ENCODE measurements around the gene CNTNAP4.

CNTNAP4 gene

DNA sequence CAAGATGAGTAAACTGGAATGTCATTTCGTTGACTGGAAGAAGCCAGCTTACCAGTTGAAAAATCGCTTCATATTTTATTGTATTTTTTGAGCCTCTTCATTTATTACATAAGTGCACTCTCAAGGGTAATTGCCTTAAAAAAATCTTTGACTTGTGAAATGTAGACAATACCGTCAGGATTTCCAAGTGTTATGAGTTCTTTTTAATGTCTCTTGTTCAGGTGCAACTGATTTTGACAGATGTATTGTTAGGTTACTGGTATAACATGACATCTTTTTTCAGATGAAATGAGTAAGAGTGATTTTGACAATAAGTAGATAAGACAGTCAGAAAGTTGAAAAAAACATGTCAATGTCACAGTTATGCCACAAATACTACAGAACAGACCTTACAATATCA is 169.1 kb downstream of the CNTNAP4 start:
- TF ChIP-seq JUND (IDR thresholded peaks at IDR 0.05; ENCODE audit: low read depth) = no peak
- in situ Hi-C loops (cut with HindIII; ENCODE audit: low pct_unique_long_range_greater_than_20kb, low sequenced_read_pairs) = no loop called here

GRCh38 chr16:76450890-76451289 is 173.7 kb downstream of the CNTNAP4 start:
- in situ Hi-C loops (cut with HindIII; ENCODE audit: low pct_unique_long_range_greater_than_20kb, low sequenced_read_pairs) = no loop called here
- TF ChIP-seq JUND (IDR thresholded peaks at IDR 0.05; ENCODE audit: low read depth) = no peak
- DNase-seq (ENCODE audit: low read depth in 1 of 2, low spot score in 1 of 2) = no peak

More for the DNA sequence above, 169.1 kb downstream of the CNTNAP4 start:
- DNase-seq (ENCODE audit: low read depth in 1 of 2, low spot score in 1 of 2) = no peak

DNA sequence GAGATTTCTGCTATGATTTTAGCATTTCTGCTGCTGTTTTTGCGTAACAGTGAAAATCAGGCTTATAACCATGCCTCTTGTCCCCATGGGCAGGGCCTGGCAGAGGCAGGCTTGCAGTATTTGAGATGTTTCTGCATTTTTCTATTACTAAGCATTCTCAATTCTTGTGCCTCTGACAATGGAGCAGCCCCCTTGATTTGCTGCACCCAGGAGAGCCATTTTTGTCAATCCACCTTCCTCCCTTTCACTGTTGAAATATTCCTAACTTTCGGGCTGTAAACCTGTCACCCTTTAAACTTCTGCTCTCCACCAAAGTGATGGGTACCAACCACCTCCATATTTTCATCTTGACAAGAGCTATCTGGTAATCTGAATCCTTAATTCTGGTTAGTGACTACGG is 178.1 kb downstream of the CNTNAP4 start:
- no peak for TF ChIP-seq JUND (IDR thresholded peaks at IDR 0.05; ENCODE audit: low read depth)
- in situ Hi-C loops (cut with HindIII; ENCODE audit: low pct_unique_long_range_greater_than_20kb, low sequenced_read_pairs) = no loop called here
- DNase-seq (ENCODE audit: low read depth in 1 of 2, low spot score in 1 of 2) = no peak

DNA sequence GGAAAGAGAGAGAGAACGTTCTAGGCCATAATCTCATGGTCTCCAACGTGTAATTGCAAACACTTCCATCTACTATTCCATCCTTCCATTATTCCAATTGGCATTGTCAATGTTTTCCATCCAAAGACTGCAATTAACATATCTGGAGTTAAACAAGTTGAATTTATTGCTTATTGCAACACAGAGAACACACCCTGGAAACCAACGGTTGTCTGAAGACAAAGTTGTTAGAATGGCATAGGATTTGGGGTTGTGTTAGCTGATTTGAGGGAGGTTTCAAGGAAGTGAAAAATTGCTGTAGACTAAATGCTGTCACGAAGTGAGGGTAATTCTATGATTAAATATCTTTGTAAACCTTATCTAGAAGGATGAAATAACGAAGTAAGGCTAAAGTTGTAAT is 178.8 kb downstream of the CNTNAP4 start:
- in situ Hi-C loops (cut with HindIII; ENCODE audit: low pct_unique_long_range_greater_than_20kb, low sequenced_read_pairs) = no loop called here
- DNase-seq (ENCODE audit: low read depth in 1 of 2, low spot score in 1 of 2) = no peak
- no peak for TF ChIP-seq JUND (IDR thresholded peaks at IDR 0.05; ENCODE audit: low read depth)

DNA sequence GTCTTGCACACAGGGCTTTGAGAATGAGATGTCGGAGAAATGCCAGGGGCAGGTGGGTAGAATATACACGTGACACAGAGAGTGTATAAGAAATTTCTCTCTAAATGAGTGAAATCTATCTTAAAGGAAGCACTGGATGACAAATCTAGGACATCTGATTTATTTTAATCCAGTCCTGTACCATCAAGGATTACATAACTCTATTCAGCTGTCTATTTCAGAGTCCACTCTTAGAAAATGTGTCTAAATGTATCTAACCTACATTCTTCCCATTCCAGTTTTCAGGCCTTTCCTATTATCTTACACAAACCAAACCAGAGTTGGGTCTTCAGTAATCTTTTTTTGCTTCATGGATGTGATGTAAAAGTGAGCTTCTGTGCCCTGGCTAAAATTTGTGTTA is 181.9 kb downstream of the CNTNAP4 start:
- in situ Hi-C loops (cut with HindIII; ENCODE audit: low pct_unique_long_range_greater_than_20kb, low sequenced_read_pairs) = no loop called here
- no peak for DNase-seq (ENCODE audit: low read depth in 1 of 2, low spot score in 1 of 2)
- no peak for TF ChIP-seq JUND (IDR thresholded peaks at IDR 0.05; ENCODE audit: low read depth)

DNA sequence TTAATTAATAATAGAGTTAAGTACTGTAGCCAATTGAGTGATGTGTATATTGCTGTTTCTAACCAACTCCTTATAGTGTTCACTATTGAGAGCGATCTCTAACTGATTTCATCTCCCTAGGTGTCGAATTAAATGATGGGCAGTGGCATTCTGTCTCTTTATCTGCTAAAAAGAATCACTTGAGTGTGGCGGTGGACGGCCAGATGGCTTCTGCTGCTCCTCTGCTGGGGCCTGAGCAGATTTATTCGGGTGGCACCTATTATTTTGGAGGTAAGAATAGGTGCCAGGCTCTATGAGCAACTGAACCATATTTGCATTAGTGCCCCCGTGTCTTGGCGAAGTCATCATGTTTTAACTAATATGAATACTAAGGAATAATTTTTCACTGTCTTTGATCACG is 184.6 kb downstream of the CNTNAP4 start:
- no peak for DNase-seq (ENCODE audit: low read depth in 1 of 2, low spot score in 1 of 2)
- TF ChIP-seq JUND (IDR thresholded peaks at IDR 0.05; ENCODE audit: low read depth) = no peak
- in situ Hi-C loops (cut with HindIII; ENCODE audit: low pct_unique_long_range_greater_than_20kb, low sequenced_read_pairs) = no loop called here

DNA sequence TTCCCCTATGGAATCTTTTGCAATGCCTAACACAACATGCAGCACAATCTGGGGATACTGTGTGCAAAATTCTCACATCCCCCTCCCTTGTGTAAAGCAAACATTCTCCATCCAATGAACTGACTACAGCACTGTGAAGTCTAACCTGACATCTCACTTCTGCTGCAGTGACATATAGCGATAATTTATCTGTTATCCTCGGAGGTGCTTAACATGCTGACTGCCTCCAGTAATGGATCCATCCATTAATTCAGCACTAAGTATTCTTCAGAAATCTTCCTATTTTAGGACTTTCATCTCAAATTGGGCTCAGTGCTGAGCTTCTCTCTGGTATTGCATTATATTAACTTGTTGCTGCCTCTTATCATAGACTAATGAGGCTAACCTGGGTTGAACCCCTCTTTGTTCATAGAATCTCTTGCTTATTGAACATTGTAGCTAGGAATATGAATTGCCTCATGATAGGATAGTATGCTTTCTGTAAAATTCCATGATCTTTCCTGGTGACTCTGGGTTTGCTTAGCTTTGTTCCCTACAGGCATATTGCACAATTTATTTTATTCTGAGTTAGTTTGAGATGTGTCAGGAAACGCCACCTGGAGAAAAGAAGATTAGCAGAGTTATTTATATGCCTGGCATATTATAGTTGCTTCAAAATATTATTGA is 187.9 kb downstream of the CNTNAP4 start:
- no peak for TF ChIP-seq JUND (IDR thresholded peaks at IDR 0.05; ENCODE audit: low read depth)
- no peak for DNase-seq (ENCODE audit: low read depth in 1 of 2, low spot score in 1 of 2)
- in situ Hi-C loops (cut with HindIII; ENCODE audit: low pct_unique_long_range_greater_than_20kb, low sequenced_read_pairs) = no loop called here

GRCh38 chr16:76466871-76467270 is 189.7 kb downstream of the CNTNAP4 start:
- no peak for TF ChIP-seq JUND (IDR thresholded peaks at IDR 0.05; ENCODE audit: low read depth)
- no peak for DNase-seq (ENCODE audit: low read depth in 1 of 2, low spot score in 1 of 2)
- in situ Hi-C loops (cut with HindIII; ENCODE audit: low pct_unique_long_range_greater_than_20kb, low sequenced_read_pairs) = no loop called here

GRCh38 chr16:76474048-76474447 is 196.8 kb downstream of the CNTNAP4 start:
- DNase-seq (ENCODE audit: low read depth in 1 of 2, low spot score in 1 of 2) = no peak
- in situ Hi-C loops (cut with HindIII; ENCODE audit: low pct_unique_long_range_greater_than_20kb, low sequenced_read_pairs) = no loop called here
- TF ChIP-seq JUND (IDR thresholded peaks at IDR 0.05; ENCODE audit: low read depth) = no peak

GRCh38 chr16:76478105-76478504 is 200.9 kb downstream of the CNTNAP4 start:
- in situ Hi-C loops (cut with HindIII; ENCODE audit: low pct_unique_long_range_greater_than_20kb, low sequenced_read_pairs) = no loop called here
- no peak for DNase-seq (ENCODE audit: low read depth in 1 of 2, low spot score in 1 of 2)
- no peak for TF ChIP-seq JUND (IDR thresholded peaks at IDR 0.05; ENCODE audit: low read depth)

DNA sequence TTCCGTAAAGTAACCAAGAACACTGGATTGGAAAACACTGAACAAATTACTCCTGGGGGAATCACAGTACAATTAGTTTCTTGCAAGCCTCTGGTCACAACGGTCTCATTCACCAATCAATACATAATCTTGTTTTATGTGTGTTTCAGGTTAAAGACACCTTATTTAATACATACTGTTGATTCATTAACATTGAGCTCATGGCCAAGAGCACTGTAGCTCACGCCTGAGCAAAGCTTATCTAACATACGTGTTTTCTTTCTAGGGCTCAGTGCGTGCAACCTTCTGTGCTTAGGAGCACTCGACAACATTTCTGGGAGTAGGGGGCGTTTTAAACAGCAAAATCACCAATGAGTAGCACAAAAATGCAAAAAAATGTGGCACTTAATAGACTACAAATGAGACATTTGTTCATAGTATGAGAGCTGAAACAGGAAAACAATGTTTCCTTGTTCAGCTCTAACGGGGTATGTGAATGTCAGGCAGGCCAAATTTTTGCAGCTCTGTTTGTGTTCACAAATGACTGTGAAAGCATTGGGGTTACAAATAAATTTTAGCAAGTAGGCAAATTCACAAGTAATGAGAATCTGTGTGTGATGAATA is 206.2 kb downstream of the CNTNAP4 start:
- no peak for TF ChIP-seq JUND (IDR thresholded peaks at IDR 0.05; ENCODE audit: low read depth)
- DNase-seq (ENCODE audit: low read depth in 1 of 2, low spot score in 1 of 2) = no peak
- in situ Hi-C loops (cut with HindIII; ENCODE audit: low pct_unique_long_range_greater_than_20kb, low sequenced_read_pairs) = no loop called here

DNA sequence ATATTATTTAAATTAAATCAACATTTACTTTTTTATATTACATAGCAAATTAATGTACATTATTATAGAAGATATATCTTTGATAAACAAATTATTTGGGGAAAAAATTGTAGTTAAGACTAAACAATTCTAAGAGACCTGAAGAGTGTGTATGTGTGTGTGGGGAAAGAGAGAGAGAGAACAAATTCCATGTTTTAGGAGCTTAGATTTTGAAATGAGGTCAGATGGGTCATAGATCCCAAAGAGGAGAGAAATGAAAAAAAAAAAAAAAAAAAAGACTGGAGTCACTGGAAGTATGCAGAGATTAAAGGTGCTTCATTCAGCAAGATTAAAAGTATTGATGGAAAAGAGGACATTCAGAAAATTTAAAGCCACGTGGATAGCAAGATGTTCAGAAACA is 206.8 kb downstream of the CNTNAP4 start:
- no peak for DNase-seq (ENCODE audit: low read depth in 1 of 2, low spot score in 1 of 2)
- no peak for TF ChIP-seq JUND (IDR thresholded peaks at IDR 0.05; ENCODE audit: low read depth)
- in situ Hi-C loops (cut with HindIII; ENCODE audit: low pct_unique_long_range_greater_than_20kb, low sequenced_read_pairs) = no loop called here

- no peak for DNase-seq (ENCODE audit: low read depth in 1 of 2, low spot score in 1 of 2)
- TF ChIP-seq JUND (IDR thresholded peaks at IDR 0.05; ENCODE audit: low read depth) = no peak
- in situ Hi-C loops (cut with HindIII; ENCODE audit: low pct_unique_long_range_greater_than_20kb, low sequenced_read_pairs) = no loop called here
Observed at GRCh38 chr16:76486740-76487139, 209.5 kb downstream of the CNTNAP4 start.
